ENCODE data around the gene AQP1.

AQP1 gene

GRCh38 chr7:30899066-30899465 lies 12.6 kb upstream of the AQP1 start:
- DNase-seq (ENCODE audit: low read depth) = no peak
- TF ChIP-seq CTCF (IDR thresholded peaks at IDR 0.05; ENCODE audit: insufficient read depth, low read depth, low read length, missing control alignments) = no peak
- no peak overlapping the region for H3K4me3 ChIP-seq (ENCODE audit: low read length)

DNA sequence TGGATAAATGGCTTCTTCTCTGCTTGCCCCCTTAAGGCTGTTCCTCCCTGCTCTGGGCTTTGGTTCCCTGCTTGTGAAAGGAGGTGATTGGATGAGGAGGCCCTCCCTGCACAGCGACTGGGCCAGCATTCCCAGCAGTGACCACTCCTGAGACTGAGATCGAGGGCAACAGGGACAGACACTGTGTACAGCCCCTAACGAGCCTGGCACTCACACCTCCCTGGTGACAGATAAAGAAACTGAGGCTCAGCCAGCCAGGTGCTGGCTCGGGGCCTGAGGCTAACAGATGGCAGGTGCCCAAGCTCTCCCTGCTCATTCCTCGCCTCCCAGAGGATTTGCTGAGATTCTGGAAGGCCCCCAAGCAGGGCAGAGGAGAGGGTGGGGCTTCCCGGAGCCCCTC lies 12.0 kb upstream of the AQP1 start:
- no peak for DNase-seq (ENCODE audit: low read depth)
- no peak overlapping the region for H3K4me3 ChIP-seq (ENCODE audit: low read length)
- no peak for TF ChIP-seq CTCF (IDR thresholded peaks at IDR 0.05; ENCODE audit: insufficient read depth, low read depth, low read length, missing control alignments)

DNA sequence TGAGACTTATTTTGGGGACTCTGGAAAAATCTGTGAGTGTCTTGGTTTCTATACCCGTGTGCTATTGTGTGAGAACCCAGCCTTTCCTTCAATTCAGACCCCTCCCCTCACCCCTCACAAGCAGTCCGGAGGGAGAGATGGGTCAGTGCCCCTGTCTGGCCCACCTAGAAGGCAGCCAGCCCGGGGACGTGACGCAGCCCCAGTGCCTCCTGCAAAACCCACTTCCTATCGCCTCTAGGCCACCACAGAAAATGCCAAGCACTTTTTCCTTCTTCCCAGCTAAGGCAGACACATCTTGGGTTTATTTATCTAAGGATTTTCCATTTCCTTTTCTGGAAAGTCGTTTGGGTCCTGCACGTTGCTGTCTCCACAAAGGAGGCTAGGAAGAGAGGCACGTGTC lies 11.6 kb upstream of the AQP1 start:
- H3K4me3 ChIP-seq (ENCODE audit: low read length) = no peak overlapping the region
- no peak for TF ChIP-seq CTCF (IDR thresholded peaks at IDR 0.05; ENCODE audit: insufficient read depth, low read depth, low read length, missing control alignments)
- no peak for DNase-seq (ENCODE audit: low read depth)

DNA sequence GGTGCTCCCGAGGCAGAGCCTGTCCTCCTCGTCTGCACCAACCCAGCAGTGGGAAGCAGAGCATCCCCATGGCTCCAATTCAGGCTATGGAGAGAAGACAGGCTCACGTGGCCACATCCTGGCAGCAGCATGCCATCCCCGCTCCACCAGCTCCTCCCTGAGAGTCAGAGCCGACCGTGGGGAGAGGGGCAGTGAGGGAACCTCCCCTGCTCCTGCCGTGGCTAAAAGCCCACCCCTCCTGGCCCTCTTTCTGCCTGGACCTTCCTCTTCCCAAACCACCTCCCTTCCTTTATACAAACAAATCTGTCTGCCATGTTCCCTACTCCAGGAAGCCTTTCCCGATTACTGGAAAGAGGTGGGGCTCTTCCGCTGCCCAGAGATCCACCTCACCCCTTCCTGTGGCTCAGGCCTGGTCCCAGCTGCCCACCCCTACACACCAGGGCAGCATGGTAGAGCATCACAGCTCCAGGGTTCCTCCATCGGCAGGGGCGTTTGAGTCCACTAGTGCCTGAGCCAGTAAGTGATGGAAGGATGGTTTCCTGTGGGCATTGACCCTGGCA lies 10.8 kb upstream of the AQP1 start:
- TF ChIP-seq CTCF (IDR thresholded peaks at IDR 0.05; ENCODE audit: insufficient read depth, low read depth, low read length, missing control alignments) = no peak
- no peak overlapping the region for H3K4me3 ChIP-seq (ENCODE audit: low read length)
- DNase-seq (ENCODE audit: low read depth) = no peak

DNA sequence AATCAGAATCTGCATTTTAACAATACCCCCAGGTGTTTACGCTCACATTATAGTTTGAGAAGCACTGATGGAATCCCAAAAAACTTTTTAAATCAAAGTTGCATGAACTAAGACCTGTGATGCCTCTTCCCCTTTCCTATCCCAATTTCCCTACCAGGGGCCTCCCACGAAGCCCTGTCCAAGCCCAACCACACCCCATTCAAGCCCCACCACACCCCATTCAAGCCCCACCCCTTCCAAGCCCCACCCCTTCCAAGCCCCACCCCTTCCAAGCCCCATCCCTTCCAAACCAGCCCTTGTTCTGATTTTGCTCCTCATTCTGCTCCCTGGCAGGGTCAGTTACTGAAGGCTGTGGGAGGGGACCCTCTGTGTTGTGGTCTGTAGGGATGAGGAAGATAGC lies 9.8 kb upstream of the AQP1 start:
- H3K4me3 ChIP-seq (ENCODE audit: low read length) = no peak overlapping the region
- TF ChIP-seq CTCF (IDR thresholded peaks at IDR 0.05; ENCODE audit: insufficient read depth, low read depth, low read length, missing control alignments) = no peak
- DNase-seq (ENCODE audit: low read depth) = no peak

DNA sequence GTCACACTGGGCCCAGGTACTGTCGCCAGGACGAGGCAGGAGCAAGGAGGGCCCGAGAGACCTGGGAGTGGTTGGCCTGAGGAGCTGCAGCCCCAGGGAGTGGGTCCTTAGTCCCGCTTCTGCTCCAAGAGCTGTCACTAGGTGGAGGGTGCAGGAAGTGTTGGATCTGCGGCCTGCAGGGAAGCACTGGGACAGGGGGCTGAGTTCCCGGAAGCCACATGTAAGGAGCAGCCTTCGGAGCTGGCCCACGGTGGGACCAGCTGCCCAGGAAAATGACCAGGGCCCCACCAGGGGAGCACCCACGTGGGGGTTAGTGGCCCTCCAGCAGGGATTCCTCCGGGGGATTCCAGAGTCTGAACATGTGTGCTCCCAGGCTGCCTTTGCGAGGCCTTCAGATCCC lies 9.2 kb upstream of the AQP1 start:
- DNase-seq (ENCODE audit: low read depth) = no peak
- TF ChIP-seq CTCF (IDR thresholded peaks at IDR 0.05; ENCODE audit: insufficient read depth, low read depth, low read length, missing control alignments) = no peak
- H3K4me3 ChIP-seq (ENCODE audit: low read length) = no peak overlapping the region

DNA sequence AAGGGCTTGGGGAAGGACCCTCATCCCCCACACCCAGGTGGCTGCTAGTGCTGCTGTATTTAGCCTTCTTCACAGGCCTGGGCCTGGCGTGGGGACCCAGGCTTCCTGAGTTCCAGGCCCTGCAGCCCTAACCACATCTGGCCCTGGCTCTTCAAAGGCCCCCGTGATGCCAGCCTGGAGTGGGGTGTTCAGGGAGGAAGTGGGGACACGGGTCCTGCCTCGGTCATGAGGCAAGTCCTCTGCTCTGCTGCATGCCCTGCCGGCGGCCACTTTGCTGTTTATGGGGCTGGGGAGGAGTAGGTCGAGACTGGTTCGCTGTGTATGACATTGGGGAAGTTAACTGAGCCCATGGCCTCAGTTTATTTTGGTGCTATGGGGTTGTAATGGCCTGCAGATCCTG lies 8.5 kb upstream of the AQP1 start:
- no peak for DNase-seq (ENCODE audit: low read depth)
- TF ChIP-seq CTCF (IDR thresholded peaks at IDR 0.05; ENCODE audit: insufficient read depth, low read depth, low read length, missing control alignments) = no peak
- no peak overlapping the region for H3K4me3 ChIP-seq (ENCODE audit: low read length)
